Measurements from ENCODE around the gene TAS2R13. TPM values are rescaled to one million over a fixed set of nuclear protein-coding genes. Genes with fewer than 3 reads are reported as not detected.

Gene TAS2R13
- total RNA-seq, 8 experiments from 2014 or later = 0.63 to 7.7 (median 1.6) TPM

Other genes starting within 250 kb of the TAS2R13 start
- gene STYK1, start 235.5 kb downstream of the TAS2R13 start, total RNA-seq = 1 to 10 TPM in 1 of 8 experiments, under 1 TPM in 5, not detected in 2; 0.14 to 2.3 (median 0.18) TPM
- 100 to 1,000 TPM in 4 of 8 experiments, 10 to 100 TPM in 4; 34.5 to 558 (median 101) TPM for gene YBX3, start 186.2 kb downstream of the TAS2R13 start, total RNA-seq
- under 1 TPM in 1 of 8 experiments, not detected in 7; 0.41 TPM for gene TAS2R7, start 106.9 kb downstream of the TAS2R13 start, total RNA-seq
- under 1 TPM in 4 of 8 experiments, not detected in 4; 0.23 to 0.43 (median 0.30) TPM for gene TAS2R8, start 102.3 kb downstream of the TAS2R13 start, total RNA-seq
- under 1 TPM in 7 of 8 experiments, not detected in 1; 0.16 to 0.57 (median 0.40) TPM for gene TAS2R9, start 99.4 kb downstream of the TAS2R13 start, total RNA-seq
- 1 to 10 TPM in 6 of 8 experiments, under 1 TPM in 2; 0.50 to 3.3 (median 1.6) TPM for gene TAS2R10, start 83.2 kb downstream of the TAS2R13 start, total RNA-seq
- 10 to 100 TPM in 1 of 8 experiments, 1 to 10 TPM in 7; 4.2 to 13.9 (median 6.8) TPM for gene PRR4, start 60.1 kb downstream of the TAS2R13 start, total RNA-seq
- 10 to 100 TPM; 14.8 to 57.0 (median 28.8) TPM for gene PRH1, start 25.3 kb downstream of the TAS2R13 start, total RNA-seq
- 1 to 10 TPM in 4 of 8 experiments, under 1 TPM in 2, not detected in 2; 0.78 to 3.9 (median 1.4) TPM for gene PRH2, start 19.7 kb upstream of the TAS2R13 start, total RNA-seq
- gene TAS2R14, start 29.7 kb upstream of the TAS2R13 start, total RNA-seq = 10 to 100 TPM in 1 of 8 experiments, 1 to 10 TPM in 7; 2.6 to 12.9 (median 4.0) TPM
- 1 to 10 TPM in 6 of 8 experiments, under 1 TPM in 2; 0.75 to 7.2 (median 1.8) TPM for gene TAS2R50, start 77.3 kb upstream of the TAS2R13 start, total RNA-seq
- 10 to 100 TPM in 1 of 8 experiments, 1 to 10 TPM in 6, under 1 TPM in 1; 0.96 to 13.2 (median 3.2) TPM for gene TAS2R20, start 88.7 kb upstream of the TAS2R13 start, total RNA-seq
- gene TAS2R19, start 113.1 kb upstream of the TAS2R13 start, total RNA-seq = 10 to 100 TPM in 2 of 8 experiments, 1 to 10 TPM in 6; 1.5 to 16.7 (median 5.1) TPM
- 10 to 100 TPM in 2 of 8 experiments, 1 to 10 TPM in 6; 2.5 to 17.5 (median 4.7) TPM for gene TAS2R31, start 121.8 kb upstream of the TAS2R13 start, total RNA-seq
- gene TAS2R46, start 152.7 kb upstream of the TAS2R13 start, total RNA-seq = 1 to 10 TPM in 7 of 8 experiments, under 1 TPM in 1; 0.83 to 9.3 (median 1.8) TPM
- 1 to 10 TPM in 5 of 8 experiments, under 1 TPM in 3; 0.65 to 5.2 (median 1.7) TPM for gene TAS2R43, start 182.8 kb upstream of the TAS2R13 start, total RNA-seq
- gene TAS2R30, start 225.1 kb upstream of the TAS2R13 start, total RNA-seq = 10 to 100 TPM in 2 of 8 experiments, 1 to 10 TPM in 5, under 1 TPM in 1; 0.96 to 23.4 (median 3.9) TPM

Data from motor neuron (in vitro differentiated cells).